ENCODE measurements around the gene SARDH. TPM values are rescaled to one million over a fixed set of nuclear protein-coding genes. Genes with fewer than 3 reads are reported as not detected.

The SARDH gene
- total RNA-seq, 1 experiment from 2014 or later = 5.3 TPM

- H3K4me2 ChIP-seq (ENCODE audit: insufficient read depth, insufficient read length, low read length) = no peak overlapping the region
- no peak overlapping the region for H3K18ac ChIP-seq (ENCODE audit: insufficient read length, low read depth, low read length)
- no peak overlapping the region; the same call in 1 of the 2 replicates for H3K14ac ChIP-seq (ENCODE audit: insufficient read depth, low read length)
- no peak overlapping the region for H3K56ac ChIP-seq (ENCODE audit: insufficient read length, low read depth, low read length)
- no peaks in the 10 kb centered on the region for H3K36me3 Mint-ChIP-seq (ENCODE audit: insufficient read depth in 1 of 3, low read depth in 3 of 3)
- H3K9me3 Mint-ChIP-seq = no peaks in the 10 kb centered on the region
- H3K27me3 ChIP-seq (ENCODE audit: insufficient read depth, low read length) = no peaks in the 10 kb centered on the region
- H3K27ac Mint-ChIP-seq = peak overlapping the region in 2 of 3 experiments; percentile 40 to 93; a peak in 1 of 7 replicates
- H2AK5ac ChIP-seq (ENCODE audit: insufficient read length, low read length) = no peak overlapping the region
- no peak overlapping the region for H3T11ph ChIP-seq (ENCODE audit: low read length)
- no peaks in the 10 kb centered on the region for H3K79me1 ChIP-seq (ENCODE audit: insufficient read depth, low read depth, low read length, poor library complexity, severe bottlenecking)
- no peak overlapping the region for H2BK12ac ChIP-seq (ENCODE audit: insufficient read length, low read depth, low read length)
- WGBS (ENCODE audit: extremely low coverage, insufficient read length, low lambda C conversion rate) = no CpG with 5 or more reads among the region's 32 CpGs
- H3K27ac ChIP-seq (ENCODE audit: insufficient read length, low read depth, low read length) = no peak overlapping the region
- no peak overlapping the region for H3K23ac ChIP-seq (ENCODE audit: insufficient read length, low read depth, low read length)
- H2BK20ac ChIP-seq (ENCODE audit: low read depth, low read length, poor library complexity, severe bottlenecking) = no peak overlapping the region
- H4K5ac ChIP-seq (ENCODE audit: insufficient read length, low read depth, low read length) = no peak overlapping the region
- H4K20me1 ChIP-seq (ENCODE audit: control insufficient read depth, insufficient read depth, insufficient read length) = no peaks in the 10 kb centered on the region
- no peak overlapping the region for H3K4me3 Mint-ChIP-seq
- H4K8ac ChIP-seq (replicated peaks; ENCODE audit: insufficient read length, low read depth, low read length) = no peak overlapping the region
- H4K91ac ChIP-seq (ENCODE audit: insufficient read length, low read depth, low read length) = no peak overlapping the region
- H3K4me1 ChIP-seq (ENCODE audit: insufficient read depth, low read length) = no peaks in the 10 kb centered on the region
- peaks cover 5 to 20% of the 10 kb centered on the region in 2 experiments for H3K4me1 Mint-ChIP-seq
- no peak overlapping the region for H2BK15ac ChIP-seq (ENCODE audit: low read depth, low read length)
- no peak for DNase-seq
- no peak overlapping the region for H3K4ac ChIP-seq (ENCODE audit: low read depth, low read length)
- H3K79me2 ChIP-seq (ENCODE audit: insufficient read depth, low read length) = no peaks in the 10 kb centered on the region
- H2BK5ac ChIP-seq (ENCODE audit: insufficient read length, low read length) = no peak overlapping the region
- no peak overlapping the region for H3K9ac ChIP-seq (ENCODE audit: extremely low read depth, insufficient read length, low read length)
- no peaks in the 10 kb centered on the region for H3K9me3 ChIP-seq (ENCODE audit: control insufficient read depth, low read depth, low read length)
- H3K27me3 Mint-ChIP-seq (ENCODE audit: low read depth) = no peaks in the 10 kb centered on the region; the same call in 1 of the 2 replicates
- TF ChIP-seq, protein P1, sequence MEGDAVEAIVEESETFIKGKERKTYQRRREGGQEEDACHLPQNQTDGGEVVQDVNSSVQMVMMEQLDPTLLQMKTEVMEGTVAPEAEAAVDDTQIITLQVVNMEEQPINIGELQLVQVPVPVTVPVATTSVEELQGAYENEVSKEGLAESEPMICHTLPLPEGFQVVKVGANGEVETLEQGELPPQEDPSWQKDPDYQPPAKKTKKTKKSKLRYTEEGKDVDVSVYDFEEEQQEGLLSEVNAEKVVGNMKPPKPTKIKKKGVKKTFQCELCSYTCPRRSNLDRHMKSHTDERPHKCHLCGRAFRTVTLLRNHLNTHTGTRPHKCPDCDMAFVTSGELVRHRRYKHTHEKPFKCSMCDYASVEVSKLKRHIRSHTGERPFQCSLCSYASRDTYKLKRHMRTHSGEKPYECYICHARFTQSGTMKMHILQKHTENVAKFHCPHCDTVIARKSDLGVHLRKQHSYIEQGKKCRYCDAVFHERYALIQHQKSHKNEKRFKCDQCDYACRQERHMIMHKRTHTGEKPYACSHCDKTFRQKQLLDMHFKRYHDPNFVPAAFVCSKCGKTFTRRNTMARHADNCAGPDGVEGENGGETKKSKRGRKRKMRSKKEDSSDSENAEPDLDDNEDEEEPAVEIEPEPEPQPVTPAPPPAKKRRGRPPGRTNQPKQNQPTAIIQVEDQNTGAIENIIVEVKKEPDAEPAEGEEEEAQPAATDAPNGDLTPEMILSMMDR (conservative IDR thresholded peaks at IDR 0.05) = no peak
- peaks cover 6% of the 10 kb centered on the region for H3K23me2 ChIP-seq (ENCODE audit: insufficient read length, low read depth, low read length, poor library complexity, severe bottlenecking)
- no peak overlapping the region for H2AFZ ChIP-seq (ENCODE audit: low read length)
- H2BK120ac ChIP-seq (ENCODE audit: low read depth, low read length, poor library complexity, severe bottlenecking) = no peak overlapping the region
Measured at GRCh38 chr9:133709691-133710571, 28.2 kb downstream of the SARDH start.

Data from H9 (cell line).